ENCODE measurements around the gene GATA2.

DNA sequence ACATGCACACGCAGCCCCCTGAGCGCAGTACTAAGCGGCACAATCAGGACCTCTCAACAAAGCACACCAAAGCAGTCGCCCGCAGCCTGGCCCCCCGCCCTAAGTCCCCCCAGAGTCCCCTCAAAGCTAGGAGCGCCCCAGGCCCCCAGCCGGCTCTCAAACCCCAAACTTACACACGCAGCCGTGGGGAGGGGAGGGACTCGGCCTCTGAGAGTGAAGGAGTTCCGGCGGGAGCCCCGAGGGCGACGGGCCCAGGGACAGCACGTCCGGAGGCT lies 5.5 kb downstream of the GATA2 start:
- TF ChIP-seq POLR2A (IDR thresholded peaks at IDR 0.05; ENCODE audit: low read depth, low read length) = no peak
- no peak for TF ChIP-seq POLR2AphosphoS5 (IDR thresholded peaks at IDR 0.05; ENCODE audit: low read depth, low read length)
- no peak for TF ChIP-seq TAF1 (IDR thresholded peaks at IDR 0.05; ENCODE audit: low read depth, low read length)
- TF ChIP-seq PAX5 (IDR thresholded peaks at IDR 0.05; ENCODE audit: insufficient read depth, low read length, severe bottlenecking) = no peak
- no peak for TF ChIP-seq SPI1 (IDR thresholded peaks at IDR 0.05; ENCODE audit: low read depth, low read length)

Data from GM12891 (cell line).